ENCODE measurements around the gene LAMA4. TPM values are rescaled to one million over a fixed set of nuclear protein-coding genes. Genes with fewer than 3 reads are reported as not detected.

Gene LAMA4
- total RNA-seq, 6 experiments from 2014 or later = 80.6 to 130 (median 89.8) TPM

- H3K27ac Mint-ChIP-seq = no peak overlapping the region
- DNase-seq = no peak
- no peaks in the 10 kb centered on the region for H3K9me3 Mint-ChIP-seq
- H3K4me3 Mint-ChIP-seq = no peak overlapping the region
- no peak for TF ChIP-seq CTCF (IDR thresholded peaks at IDR 0.05)
- H3K4me1 Mint-ChIP-seq (ENCODE audit: low read depth) = peaks cover 72% of the 10 kb centered on the region
- peaks cover 6% of the 10 kb centered on the region; the same call in 1 of the 2 replicates for H3K36me3 Mint-ChIP-seq (ENCODE audit: low read depth)
- H3K27me3 Mint-ChIP-seq (ENCODE audit: insufficient read depth) = no peaks in the 10 kb centered on the region
Observed at GRCh38 chr6:112237066-112237465, 17.3 kb downstream of the LAMA4 start.

GRCh38 chr6:112235956-112236355, 18.4 kb downstream of the LAMA4 start:
- Mint-ChIP-seq H3K9me3 (no peaks in the 10 kb centered on the region), H3K27me3 (ENCODE audit: insufficient read depth) (no peaks in the 10 kb centered on the region), H3K36me3 (ENCODE audit: low read depth) (peaks cover 8% of the 10 kb centered on the region), H3K4me1 (ENCODE audit: low read depth) (peaks cover 73% of the 10 kb centered on the region), H3K27ac (no peak overlapping the region), H3K4me3 (no peak overlapping the region)
- TF ChIP-seq CTCF (IDR thresholded peaks at IDR 0.05) = no peak
- peak; percentile 40 for DNase-seq

GRCh38 chr6:112234601-112235000, 19.8 kb downstream of the LAMA4 start:
- Mint-ChIP-seq H3K27me3 (ENCODE audit: insufficient read depth) (no peaks in the 10 kb centered on the region), H3K27ac (peak overlapping the region; percentile 76), H3K9me3 (no peaks in the 10 kb centered on the region), H3K4me1 (ENCODE audit: low read depth) (peaks cover 74% of the 10 kb centered on the region), H3K4me3 (peak overlapping the region; percentile 34), H3K36me3 (ENCODE audit: low read depth) (peaks cover 5% of the 10 kb centered on the region; the same call in 1 of the 2 replicates)
- DNase-seq = no peak
- TF ChIP-seq CTCF (IDR thresholded peaks at IDR 0.05) = no peak

GRCh38 chr6:112233847-112234246, 20.5 kb downstream of the LAMA4 start:
- peak overlapping the region; percentile 77 for H3K4me3 Mint-ChIP-seq
- no peaks in the 10 kb centered on the region for H3K27me3 Mint-ChIP-seq (ENCODE audit: insufficient read depth)
- H3K4me1 Mint-ChIP-seq (ENCODE audit: low read depth) = peaks cover 75% of the 10 kb centered on the region
- TF ChIP-seq CTCF (IDR thresholded peaks at IDR 0.05) = no peak
- H3K9me3 Mint-ChIP-seq = no peaks in the 10 kb centered on the region
- H3K36me3 Mint-ChIP-seq (ENCODE audit: low read depth) = peaks cover 11% of the 10 kb centered on the region
- H3K27ac Mint-ChIP-seq = peak overlapping the region; percentile 76
- DNase-seq = peak; percentile 40

GRCh38 chr6:112232845-112233256, 21.5 kb downstream of the LAMA4 start:
- H3K27ac Mint-ChIP-seq = peak overlapping the region; percentile 76

More at GRCh38 chr6:112232845-112233256, 21.5 kb downstream of the LAMA4 start:
- TF ChIP-seq CTCF (IDR thresholded peaks at IDR 0.05) = no peak
- H3K9me3 Mint-ChIP-seq = no peaks in the 10 kb centered on the region
- H3K36me3 Mint-ChIP-seq (ENCODE audit: low read depth) = peaks cover 19% of the 10 kb centered on the region
- H3K4me3 Mint-ChIP-seq = peak overlapping the region; percentile 77
- H3K27me3 Mint-ChIP-seq (ENCODE audit: insufficient read depth) = no peaks in the 10 kb centered on the region
- peaks cover 81% of the 10 kb centered on the region for H3K4me1 Mint-ChIP-seq (ENCODE audit: low read depth)
- DNase-seq = peak; percentile 50

Data from HFFc6 (cell line).